Measurements from ENCODE around the gene OR56A3. TPM values are rescaled to one million over a fixed set of nuclear protein-coding genes. Genes with fewer than 3 reads are reported as not detected.

The OR56A3 gene
- total RNA-seq, 1 donor from 2014 or later, result not detected

DNA sequence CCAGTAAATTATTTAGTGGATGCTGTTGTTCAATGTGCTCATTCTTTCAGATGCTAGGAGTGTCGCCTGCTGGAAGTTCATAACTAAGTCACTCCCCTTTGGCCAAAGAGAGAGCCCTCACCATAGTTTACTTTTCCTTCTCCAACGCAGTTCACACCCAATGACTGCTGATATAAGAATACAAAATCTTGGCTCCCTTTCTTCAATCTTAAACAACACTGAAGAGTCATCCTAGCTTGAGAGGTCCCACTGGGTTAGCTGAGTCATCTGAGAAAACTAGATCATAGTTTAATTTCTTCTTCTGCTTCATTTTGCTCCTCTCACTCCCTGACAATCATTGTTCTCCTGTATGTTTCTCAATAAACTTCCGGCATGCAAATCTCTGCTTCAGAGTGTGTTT, 50.1 kb downstream of the OR56A3 start:
- DNase-seq (ENCODE audit: low spot score), result no peak
- no peak overlapping the region for H3K4me3 Mint-ChIP-seq (ENCODE audit: low read depth)
- peaks cover 2% of the 10 kb centered on the region for H3K27me3 Mint-ChIP-seq (ENCODE audit: low read depth)
- H3K4me1 Mint-ChIP-seq (ENCODE audit: low read depth), result no peaks in the 10 kb centered on the region
- no peaks in the 10 kb centered on the region for H3K36me3 Mint-ChIP-seq (ENCODE audit: low read depth)
- no peaks in the 10 kb centered on the region for H3K9me3 Mint-ChIP-seq
- intact Hi-C loops (cut with micrococcal nuclease), result no loop called here
- no peak overlapping the region for H3K27ac Mint-ChIP-seq

DNA sequence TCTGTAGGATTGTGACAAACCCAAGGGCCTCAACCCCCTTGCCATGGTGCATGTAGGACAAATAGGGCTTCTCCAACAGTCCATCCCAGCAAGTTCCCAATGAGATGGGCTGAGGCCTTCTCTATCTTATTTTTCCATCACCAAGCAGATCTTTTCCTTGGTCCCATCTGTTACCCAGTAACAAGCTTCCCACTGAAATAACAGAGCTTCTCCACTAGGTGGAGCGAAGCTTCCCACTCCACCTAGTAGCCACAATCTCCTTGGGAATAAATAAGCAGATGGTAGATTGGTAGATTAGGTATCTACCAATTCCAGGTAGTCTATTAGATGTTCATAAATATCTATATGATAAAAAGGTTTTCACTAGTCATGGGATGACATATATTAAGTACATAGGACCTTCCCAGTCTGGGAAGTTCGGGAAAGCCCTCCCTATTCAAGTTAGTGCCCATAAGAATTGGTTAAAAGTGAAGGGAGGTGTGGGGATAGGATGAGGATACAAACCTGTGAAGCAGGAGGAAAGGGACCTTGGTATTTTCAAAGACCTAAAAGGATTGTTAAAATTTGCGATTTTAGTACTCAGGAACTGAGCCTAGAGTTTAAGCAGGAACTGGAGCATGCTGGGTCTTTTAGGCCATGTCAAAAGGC, 50.7 kb downstream of the OR56A3 start:
- H3K4me3 Mint-ChIP-seq (ENCODE audit: low read depth), result no peak overlapping the region
- DNase-seq (ENCODE audit: low spot score), result no peak
- H3K27ac Mint-ChIP-seq, result no peak overlapping the region
- intact Hi-C loops (cut with micrococcal nuclease), result no loop called here
- H3K4me1 Mint-ChIP-seq (ENCODE audit: low read depth), result no peaks in the 10 kb centered on the region
- H3K27me3 Mint-ChIP-seq (ENCODE audit: low read depth), result peaks cover 2% of the 10 kb centered on the region
- H3K9me3 Mint-ChIP-seq, result no peaks in the 10 kb centered on the region
- H3K36me3 Mint-ChIP-seq (ENCODE audit: low read depth), result no peaks in the 10 kb centered on the region

DNA sequence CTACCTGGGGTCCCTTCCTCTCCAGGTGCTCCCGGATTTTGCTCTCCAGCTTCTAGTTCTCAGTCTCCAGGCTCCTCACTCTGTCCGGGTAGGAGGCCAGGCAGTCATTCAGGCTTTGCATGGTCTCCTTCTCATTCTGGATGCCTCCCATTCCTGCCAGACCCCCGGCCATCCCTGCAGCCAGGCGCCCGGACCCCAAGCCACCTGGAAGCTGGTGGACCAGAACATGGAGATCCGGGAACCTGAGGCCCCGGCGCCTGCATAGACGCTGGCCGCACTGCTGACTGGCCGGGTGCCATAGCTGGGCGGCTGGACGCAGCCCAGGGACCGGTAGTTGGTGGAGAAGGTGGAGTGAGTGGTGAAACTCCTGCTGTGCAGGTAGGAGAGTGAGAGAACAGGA, 52.7 kb downstream of the OR56A3 start:
- H3K4me1 Mint-ChIP-seq (ENCODE audit: low read depth), result no peaks in the 10 kb centered on the region
- no peak overlapping the region for H3K4me3 Mint-ChIP-seq (ENCODE audit: low read depth)
- DNase-seq (ENCODE audit: low spot score), result no peak
- H3K9me3 Mint-ChIP-seq, result no peaks in the 10 kb centered on the region
- H3K27ac Mint-ChIP-seq, result no peak overlapping the region
- intact Hi-C loops (cut with micrococcal nuclease), result no loop called here
- H3K27me3 Mint-ChIP-seq (ENCODE audit: low read depth), result no peaks in the 10 kb centered on the region
- H3K36me3 Mint-ChIP-seq (ENCODE audit: low read depth), result no peaks in the 10 kb centered on the region

Other genes with a start within 250 kb of the OR56A3 start
- gene OR56B1, start 205.8 kb upstream of the OR56A3 start, total RNA-seq, result not detected in 2 replicates
- gene OR52N4, start 188.0 kb upstream of the OR56A3 start, total RNA-seq, result not detected in 2 replicates
- gene OR52N5, start 158.9 kb upstream of the OR56A3 start, total RNA-seq, result not detected in 2 replicates
- gene OR52N1, start 151.0 kb upstream of the OR56A3 start, total RNA-seq, result not detected in 2 replicates
- gene OR52N2, start 133.3 kb upstream of the OR56A3 start, total RNA-seq, result not detected in 2 replicates
- not detected in 2 replicates for gene OR52E6, start 100.4 kb upstream of the OR56A3 start, total RNA-seq
- not detected in 2 replicates for gene OR52E8, start 84.6 kb upstream of the OR56A3 start, total RNA-seq
- gene OR52E4, start 61.6 kb upstream of the OR56A3 start, total RNA-seq, result not detected in 2 replicates
- not detected in 2 replicates for gene OR52E5, start 49.0 kb upstream of the OR56A3 start, total RNA-seq
- not detected in 2 replicates for gene OR56A5, start 26.2 kb downstream of the OR56A3 start, total RNA-seq
- gene OR52L1, start 44.7 kb downstream of the OR56A3 start, total RNA-seq, result not detected in 2 replicates
- gene OR56A4, start 64.7 kb downstream of the OR56A3 start, total RNA-seq, result not detected in 2 replicates
- not detected in 2 replicates for gene OR56A1, start 88.5 kb downstream of the OR56A3 start, total RNA-seq
- not detected in 2 replicates for gene OR56B4, start 165.4 kb downstream of the OR56A3 start, total RNA-seq
- not detected in 2 replicates for gene OR52B2, start 228.1 kb downstream of the OR56A3 start, total RNA-seq